Ascending aorta (tissue), 2 donors: ENCODE data around the gene NPHP3. TPM values are rescaled to one million over a fixed set of nuclear protein-coding genes. Genes with fewer than 3 reads are reported as not detected.

Experiments used
- DNase-seq, 2 donors: peaks; one replicate each; pipeline ENCODE4 v3.0.0-alpha.2; 2019; ENCODE audit warnings: low spot score in 2 of 2
- H3K27ac ChIP-seq, 2 donors: fragments of 200-600 bp; sonication (generic); one replicate each; pipeline ENCODE4 v1.5.1; 2016 to 2017; ENCODE audit warnings: mild to moderate bottlenecking in 1 of 2
- H3K27me3 ChIP-seq: fragments of 200-600 bp; sonication (generic); one replicate; pipeline ENCODE4 v1.5.1; 2017
- H3K36me3 ChIP-seq, 2 donors: fragments of 200-600 bp; sonication (generic); one replicate each; pipeline ENCODE4 v1.5.1; 2016
- H3K4me1 ChIP-seq, 2 donors: fragments of 200-600 bp; sonication (generic); one replicate each; pipeline ENCODE4 v1.5.1; 2016 to 2017; ENCODE audit warnings: mild to moderate bottlenecking in 1 of 2
- H3K4me3 ChIP-seq, 2 donors: fragments of 200-600 bp; sonication (generic); one replicate each; pipeline ENCODE4 v1.5.1; 2016 to 2017; ENCODE audit warnings: mild to moderate bottlenecking in 1 of 2
- H3K9me3 ChIP-seq, 2 donors: fragments of 200-600 bp; sonication (generic); one replicate each; pipeline ENCODE4 v1.5.1; 2016
- intact Hi-C: fragments of 100-400 bp; cut with DNase I; formaldehyde crosslinking; loops from one replicate; pipeline ENCODE4 v1.15.1; 2023
- total RNA-seq: library from RNA; depleted of rRNA; stranded (reverse); fragments of >200 nt; gene quantifications from one replicate; pipeline ENCODE4 v1.1.0, GENCODE V29; 2016
- TF ChIP-seq, protein P1 (sequence below), 3 experiments: fragments of 200-600 bp in 2 of 3; fragments of 450-650 bp in 1 of 3; sonication (generic) in 2 of 3; IDR thresholded peaks; one replicate each; pipeline ENCODE4 v1.5.1; 2016 to 2019; ENCODE audit warnings: antibody characterized with exemption in 3 of 3, mild to moderate bottlenecking in 1 of 3, moderate library complexity in 1 of 3

The NPHP3 gene
- total RNA-seq, 1 donor from 2014 or later = 11.9 TPM

DNA sequence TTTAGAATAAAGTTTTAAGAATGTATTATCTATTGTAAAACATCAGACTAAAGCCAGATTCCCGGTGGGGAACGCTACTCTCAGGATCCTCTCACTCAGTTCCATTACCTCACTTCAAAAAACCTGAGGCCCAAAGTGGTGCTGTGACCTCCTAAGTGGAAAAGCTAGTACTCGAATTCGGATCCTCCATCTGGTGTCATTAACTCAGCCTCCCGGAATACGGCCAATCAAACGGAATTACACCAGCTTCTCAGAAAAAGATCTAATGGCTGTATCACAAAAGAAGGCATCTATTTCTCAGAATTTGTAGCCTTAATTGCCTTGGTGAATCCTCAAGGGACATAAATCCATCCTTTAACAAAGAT lies 63.2 kb downstream of the NPHP3 start:
- peak overlapping the region; percentile 80 to 81 for H3K4me3 ChIP-seq
- DNase-seq = no peak
- H3K36me3 ChIP-seq = no peaks in the 10 kb centered on the region
- peak overlapping the region; percentile 95 to 98 for H3K27ac ChIP-seq
- TF ChIP-seq, protein P1, sequence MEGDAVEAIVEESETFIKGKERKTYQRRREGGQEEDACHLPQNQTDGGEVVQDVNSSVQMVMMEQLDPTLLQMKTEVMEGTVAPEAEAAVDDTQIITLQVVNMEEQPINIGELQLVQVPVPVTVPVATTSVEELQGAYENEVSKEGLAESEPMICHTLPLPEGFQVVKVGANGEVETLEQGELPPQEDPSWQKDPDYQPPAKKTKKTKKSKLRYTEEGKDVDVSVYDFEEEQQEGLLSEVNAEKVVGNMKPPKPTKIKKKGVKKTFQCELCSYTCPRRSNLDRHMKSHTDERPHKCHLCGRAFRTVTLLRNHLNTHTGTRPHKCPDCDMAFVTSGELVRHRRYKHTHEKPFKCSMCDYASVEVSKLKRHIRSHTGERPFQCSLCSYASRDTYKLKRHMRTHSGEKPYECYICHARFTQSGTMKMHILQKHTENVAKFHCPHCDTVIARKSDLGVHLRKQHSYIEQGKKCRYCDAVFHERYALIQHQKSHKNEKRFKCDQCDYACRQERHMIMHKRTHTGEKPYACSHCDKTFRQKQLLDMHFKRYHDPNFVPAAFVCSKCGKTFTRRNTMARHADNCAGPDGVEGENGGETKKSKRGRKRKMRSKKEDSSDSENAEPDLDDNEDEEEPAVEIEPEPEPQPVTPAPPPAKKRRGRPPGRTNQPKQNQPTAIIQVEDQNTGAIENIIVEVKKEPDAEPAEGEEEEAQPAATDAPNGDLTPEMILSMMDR (IDR thresholded peaks at IDR 0.05) = no peak
- H3K9me3 ChIP-seq = no peaks in the 10 kb centered on the region
- intact Hi-C loops = loop anchor here (1.0 kb wide), 2 partner anchors 63 to 914 kb away; partner anchors contain the start of genes CDV3 and NPHP3
- H3K4me1 ChIP-seq = peaks cover 0 to 19% of the 10 kb centered on the region in 2 donors
- no peaks in the 10 kb centered on the region for H3K27me3 ChIP-seq

DNA sequence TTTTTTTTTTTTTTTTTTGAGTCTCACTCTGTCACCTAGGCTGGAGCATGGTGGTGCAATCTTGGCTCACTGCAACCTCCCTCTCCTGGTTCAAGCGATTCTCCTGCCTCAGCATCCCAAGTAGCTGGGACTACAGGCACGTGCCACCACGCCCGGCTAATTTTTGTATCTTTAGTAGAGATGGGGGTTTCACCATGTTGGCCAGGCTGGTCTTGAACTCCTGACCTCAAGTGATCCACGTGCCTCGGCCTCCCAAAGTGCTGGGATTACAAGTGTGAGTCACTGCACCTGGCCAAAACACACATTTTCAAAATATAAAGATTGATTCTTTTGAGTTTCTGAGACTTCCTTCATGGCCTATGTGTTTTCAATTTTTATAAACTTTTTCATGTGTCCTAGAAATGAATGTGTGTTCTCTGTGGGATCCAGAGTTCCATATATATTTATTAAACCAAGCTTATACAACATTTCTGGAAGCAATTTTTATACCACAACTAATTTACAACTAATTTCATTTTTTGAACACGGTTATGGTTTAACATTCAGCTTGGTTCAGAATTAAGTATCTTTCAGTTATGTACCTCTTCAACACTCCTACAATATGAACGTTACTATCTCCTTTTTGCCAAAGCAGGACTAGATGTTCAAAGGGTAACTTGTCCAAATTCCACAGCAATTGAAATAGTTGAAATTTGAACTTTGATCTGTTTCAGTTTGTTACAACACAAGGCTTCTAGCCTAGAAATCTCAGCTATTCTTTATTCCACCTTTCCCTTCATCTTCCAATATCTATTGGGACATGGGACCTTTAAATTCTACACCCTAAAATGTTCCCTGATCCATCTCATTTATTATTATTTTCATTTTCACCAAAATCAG lies 64.1 kb downstream of the NPHP3 start:
- peak overlapping the region; percentile 80 to 81 for H3K4me3 ChIP-seq
- peak overlapping the region in 1 of 2 donors; percentile 95 for H3K27ac ChIP-seq

DNA sequence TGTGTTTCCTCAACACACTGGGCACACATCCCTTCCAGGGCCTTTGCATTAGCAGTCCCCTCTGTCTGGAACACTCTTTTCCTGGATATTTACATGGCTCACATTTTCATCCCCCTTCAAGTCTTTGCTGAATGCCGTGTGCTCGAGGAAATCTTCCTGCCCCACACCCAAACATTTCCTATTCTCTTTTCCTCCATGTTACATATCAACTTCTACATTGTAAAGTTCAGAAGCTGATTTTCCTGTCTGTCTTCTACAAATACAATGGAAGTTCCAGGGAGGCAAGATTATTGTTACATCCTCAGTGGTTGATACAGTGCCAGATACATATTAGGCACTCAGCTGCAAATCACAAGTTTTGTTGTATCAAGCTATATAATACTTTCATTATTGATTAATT lies 66.7 kb downstream of the NPHP3 start:
- DNase-seq = no peak
- intact Hi-C loops = no loop called here
- Histone ChIP-seq H3K4me3 (no peak overlapping the region), H3K27me3 (no peaks in the 10 kb centered on the region), H3K27ac (no peak overlapping the region), H3K9me3 (no peaks in the 10 kb centered on the region), H3K4me1 (peaks cover 0 to 6% of the 10 kb centered on the region in 2 donors), H3K36me3 (no peaks in the 10 kb centered on the region)
- TF ChIP-seq, protein P1 (IDR thresholded peaks at IDR 0.05) = no peak

More for the DNA sequence above, 64.1 kb downstream of the NPHP3 start:
- DNase-seq = no peak
- H3K4me1 ChIP-seq = peaks cover 0 to 19% of the 10 kb centered on the region in 2 donors
- H3K27me3 ChIP-seq = no peaks in the 10 kb centered on the region
- no peaks in the 10 kb centered on the region for H3K36me3 ChIP-seq
- TF ChIP-seq, protein P1 (IDR thresholded peaks at IDR 0.05) = no peak
- intact Hi-C loops = no loop called here
- H3K9me3 ChIP-seq = no peaks in the 10 kb centered on the region

DNA sequence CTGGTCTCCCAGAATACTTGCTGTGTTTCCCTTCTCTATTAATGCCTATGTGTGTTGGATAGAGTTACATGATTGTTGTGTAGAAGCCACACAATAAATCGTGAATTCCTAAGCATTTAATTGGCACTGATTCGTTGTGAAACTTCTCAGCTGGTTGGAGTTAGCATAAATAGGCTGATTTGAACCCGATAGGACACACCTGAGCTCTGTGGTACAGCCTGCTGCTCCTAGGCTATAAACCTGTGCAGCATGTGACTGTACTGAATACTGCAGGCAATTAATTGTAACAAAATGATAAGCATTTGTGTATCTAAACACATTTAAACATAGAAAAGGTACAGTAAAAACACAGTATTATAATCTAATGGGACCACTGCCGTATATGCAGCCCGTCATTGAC lies 67.5 kb downstream of the NPHP3 start:
- TF ChIP-seq, protein P1 (IDR thresholded peaks at IDR 0.05) = no peak
- Histone ChIP-seq H3K27ac (no peak overlapping the region), H3K9me3 (no peaks in the 10 kb centered on the region), H3K36me3 (no peaks in the 10 kb centered on the region), H3K27me3 (no peaks in the 10 kb centered on the region), H3K4me3 (no peak overlapping the region), H3K4me1 (peaks cover 0 to 6% of the 10 kb centered on the region in 2 donors)
- intact Hi-C loops = no loop called here
- no peak for DNase-seq

DNA sequence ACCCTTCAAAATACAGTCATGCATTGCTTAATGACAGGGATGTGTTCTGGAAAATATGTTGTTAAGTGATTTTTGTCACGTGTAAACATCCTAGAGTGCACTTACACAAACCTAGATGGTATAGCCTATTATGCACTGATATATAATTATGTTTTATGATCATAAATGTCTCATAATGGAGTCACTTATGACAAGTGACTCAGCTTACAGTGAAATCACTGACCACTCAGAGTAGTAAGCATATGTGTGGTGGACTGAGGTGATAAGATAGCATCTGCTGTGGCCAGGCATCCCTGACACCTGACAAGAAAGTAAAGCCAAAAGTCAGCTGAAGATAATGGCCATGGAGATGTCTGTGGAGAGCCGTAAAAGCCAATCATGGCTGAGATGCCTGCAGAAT lies 68.0 kb downstream of the NPHP3 start:
- TF ChIP-seq, protein P1 (IDR thresholded peaks at IDR 0.05) = no peak
- intact Hi-C loops = no loop called here
- Histone ChIP-seq H3K27me3 (no peaks in the 10 kb centered on the region), H3K9me3 (no peaks in the 10 kb centered on the region), H3K4me1 (peaks cover 0 to 6% of the 10 kb centered on the region in 2 donors), H3K36me3 (no peaks in the 10 kb centered on the region), H3K4me3 (no peak overlapping the region), H3K27ac (no peak overlapping the region)
- no peak for DNase-seq
